IPS-NIHi7 (cell line): Measurements from ENCODE around the gene RMND1.
A peak's percentile ranks its signal among the peaks of the same experiment; 100 is the strongest.
"Not testable (repeated sequence)": the region's sequence is repeated elsewhere in the genome, so short reads cannot be mapped to it uniquely, and the experiment has no call there.

Experiments
- DNase-seq: peaks from one replicate; pipeline ENCODE4 v3.0.0; 2012; ENCODE audit warnings: mixed read lengths; ENCODE audit errors: extremely low spot score

RMND1 gene, protein sequence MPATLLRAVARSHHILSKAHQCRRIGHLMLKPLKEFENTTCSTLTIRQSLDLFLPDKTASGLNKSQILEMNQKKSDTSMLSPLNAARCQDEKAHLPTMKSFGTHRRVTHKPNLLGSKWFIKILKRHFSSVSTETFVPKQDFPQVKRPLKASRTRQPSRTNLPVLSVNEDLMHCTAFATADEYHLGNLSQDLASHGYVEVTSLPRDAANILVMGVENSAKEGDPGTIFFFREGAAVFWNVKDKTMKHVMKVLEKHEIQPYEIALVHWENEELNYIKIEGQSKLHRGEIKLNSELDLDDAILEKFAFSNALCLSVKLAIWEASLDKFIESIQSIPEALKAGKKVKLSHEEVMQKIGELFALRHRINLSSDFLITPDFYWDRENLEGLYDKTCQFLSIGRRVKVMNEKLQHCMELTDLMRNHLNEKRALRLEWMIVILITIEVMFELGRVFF

DNA sequence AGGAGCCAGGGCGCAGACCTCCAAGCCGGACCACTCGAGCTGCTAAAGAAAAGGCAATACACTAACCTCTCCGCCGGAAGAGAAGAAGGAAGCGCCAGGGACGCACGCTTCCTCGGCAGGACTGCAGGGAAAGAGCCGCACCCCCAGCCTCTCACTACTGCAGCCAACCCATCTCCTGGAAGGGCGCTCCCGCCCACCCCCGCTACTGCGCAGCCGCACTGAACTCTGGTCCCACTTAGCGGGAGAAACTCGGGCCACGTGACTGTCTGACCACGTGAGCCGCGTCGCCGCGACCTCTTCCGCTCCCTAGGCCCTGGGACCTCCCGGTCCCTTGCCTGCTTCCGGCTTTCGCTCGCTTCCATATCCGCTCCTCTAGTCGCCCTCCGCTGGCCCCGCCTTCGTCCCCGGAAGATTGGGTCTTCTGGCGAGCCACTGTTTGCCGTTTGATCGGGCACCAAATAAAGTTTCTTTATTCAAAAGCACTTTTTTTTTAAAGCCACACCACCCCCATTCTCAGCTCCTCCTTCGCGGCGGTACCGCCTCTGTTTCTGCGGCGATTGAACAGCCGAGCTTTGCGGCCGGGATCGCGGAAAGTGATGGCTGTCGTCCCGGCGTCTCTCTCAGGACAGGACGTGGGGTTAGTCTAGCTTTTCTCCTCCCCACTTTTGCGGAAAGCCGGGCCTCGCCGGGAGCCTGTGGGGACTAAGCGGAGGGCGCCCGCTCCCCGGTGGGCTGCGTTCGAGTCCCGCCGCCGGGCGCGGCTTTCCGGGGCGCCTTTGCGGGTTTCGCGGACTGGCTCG is at the start of gene RMND1:
TSS of gene RMND1 (minus strand) at position 177 of the 800 bp plus-strand sequence. CDS start 6,315 bp downstream, outside the sequence.
- peak; percentile 95 for DNase-seq

DNA sequence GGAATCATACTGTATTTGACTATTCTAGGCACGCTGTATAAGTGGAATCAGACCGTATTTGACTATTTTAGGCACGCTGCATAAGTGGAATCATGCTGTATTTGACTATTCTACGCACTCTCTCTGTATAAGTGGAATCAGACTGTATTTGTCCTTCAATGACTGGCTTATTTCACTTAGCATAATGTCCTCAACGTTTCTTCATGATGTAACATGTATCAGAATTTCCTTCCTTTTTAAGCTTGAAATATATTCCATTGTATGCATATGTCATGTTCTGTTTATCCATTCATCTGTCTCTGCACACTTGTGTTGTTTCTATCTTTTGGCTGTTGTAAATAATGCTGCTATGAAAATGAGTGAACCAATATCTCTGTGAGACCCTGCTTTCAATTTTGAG is 47.6 kb upstream of the RMND1 start:
- no peak for DNase-seq

DNA sequence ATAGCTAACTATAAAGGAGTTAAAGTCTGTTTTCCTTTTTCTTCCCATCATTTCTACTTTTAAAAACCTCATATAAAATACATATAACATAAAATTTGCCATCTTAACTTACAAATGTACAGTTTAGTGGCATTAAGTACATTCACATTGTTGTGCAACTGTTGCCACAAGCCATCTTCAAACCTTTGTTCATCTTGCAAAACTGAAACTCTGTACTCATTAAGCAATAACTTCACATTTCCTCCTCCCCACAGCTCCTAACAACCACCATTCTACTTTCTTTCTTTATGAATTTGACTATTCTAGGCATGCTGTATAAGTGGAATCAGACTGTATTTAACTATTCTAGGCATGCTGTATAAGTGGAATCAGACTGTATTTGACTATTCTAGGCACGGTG is 46.4 kb upstream of the RMND1 start:
- DNase-seq, result no peak

DNA sequence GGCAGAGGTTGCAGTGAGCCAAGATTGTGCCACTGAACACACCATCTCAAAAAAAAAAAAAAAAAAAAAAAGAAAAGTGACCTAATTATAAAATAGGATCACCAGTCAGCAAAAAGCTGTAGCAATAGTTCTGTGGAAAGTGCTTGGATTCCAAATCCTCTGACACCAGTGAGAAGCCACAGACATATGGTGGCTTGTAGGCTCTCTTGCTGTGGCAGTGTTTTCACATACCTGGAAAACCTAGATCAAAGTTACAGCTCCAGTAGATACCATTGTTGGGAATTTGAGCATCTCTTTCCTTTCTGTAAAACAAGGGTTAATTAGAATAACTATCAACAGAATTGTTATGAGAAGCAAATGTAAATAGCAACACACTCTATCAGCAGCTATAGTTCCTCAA is 46.0 kb upstream of the RMND1 start:
- no peak for DNase-seq

DNA sequence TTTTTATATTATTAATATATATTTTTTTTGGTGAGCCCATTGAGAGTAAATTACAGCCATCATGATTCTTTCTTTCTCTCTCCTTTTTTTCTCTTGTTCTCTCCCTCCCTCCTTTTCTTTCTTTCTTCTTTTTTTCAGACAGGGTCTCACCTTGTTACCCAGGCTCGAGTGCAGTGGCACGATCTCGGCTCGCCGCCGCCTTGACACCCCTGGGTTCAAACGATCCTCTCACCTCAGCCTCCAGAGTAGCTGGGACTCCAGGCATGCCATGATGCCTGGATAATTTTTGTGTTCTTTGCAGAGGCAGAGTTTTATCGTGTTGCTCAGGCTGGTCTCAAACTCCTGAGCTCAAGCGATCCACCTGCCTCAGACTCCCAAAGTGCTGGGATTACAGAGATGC is 43.5 kb upstream of the RMND1 start:
- no peak for DNase-seq

DNA sequence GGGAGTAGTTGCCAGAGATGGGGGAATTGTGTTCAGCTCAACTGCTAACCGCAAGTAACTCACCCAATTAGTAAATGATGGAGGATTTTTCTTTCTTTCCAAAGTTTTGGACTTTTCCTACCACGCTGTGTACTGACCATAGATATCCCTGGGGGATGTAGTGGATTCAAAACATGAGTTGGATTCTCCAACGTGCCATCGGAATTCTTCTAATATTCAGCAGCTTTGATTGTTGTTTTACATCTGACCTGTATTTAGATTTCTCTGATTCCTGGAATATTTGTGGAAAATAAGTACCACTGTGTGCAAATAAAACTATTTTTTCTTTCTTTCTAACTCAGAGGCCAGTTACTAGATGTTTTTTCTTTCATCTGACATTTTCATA is 43.0 kb upstream of the RMND1 start:
- DNase-seq, result no peak

DNA sequence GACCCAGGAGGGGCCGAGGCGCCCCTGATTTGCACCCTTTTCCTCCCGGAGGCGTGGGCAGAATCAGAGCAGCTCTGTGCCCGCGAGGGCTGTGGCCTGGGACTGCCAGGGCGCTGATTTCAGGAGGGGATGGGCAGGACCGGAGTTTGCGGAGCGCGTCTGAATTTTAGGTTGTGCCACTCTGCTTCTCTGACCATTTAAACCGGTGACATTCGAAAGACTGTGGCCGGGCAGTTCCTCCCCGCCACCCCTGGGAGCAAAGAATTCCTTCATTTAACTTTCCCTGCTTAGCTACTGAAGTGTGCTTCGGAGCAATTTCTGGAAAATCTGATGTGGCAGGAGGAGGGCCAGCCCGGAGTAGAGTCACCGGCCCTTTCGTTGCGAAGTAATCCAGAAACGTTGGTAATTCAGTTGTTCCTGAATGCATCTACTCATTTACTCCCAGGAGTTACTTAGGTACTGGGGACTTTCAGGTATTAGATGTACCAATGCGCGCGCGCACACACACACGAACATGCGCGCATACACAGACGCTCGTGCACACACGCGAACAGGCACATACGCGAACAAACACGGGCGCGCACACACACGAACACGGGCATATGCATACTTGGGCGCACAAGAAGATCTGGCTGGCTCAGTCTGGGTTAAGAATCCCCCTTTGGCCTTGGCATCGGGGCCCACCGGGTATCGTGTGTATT is 42.5 kb upstream of the RMND1 start:
- peak; percentile 28 for DNase-seq

DNA sequence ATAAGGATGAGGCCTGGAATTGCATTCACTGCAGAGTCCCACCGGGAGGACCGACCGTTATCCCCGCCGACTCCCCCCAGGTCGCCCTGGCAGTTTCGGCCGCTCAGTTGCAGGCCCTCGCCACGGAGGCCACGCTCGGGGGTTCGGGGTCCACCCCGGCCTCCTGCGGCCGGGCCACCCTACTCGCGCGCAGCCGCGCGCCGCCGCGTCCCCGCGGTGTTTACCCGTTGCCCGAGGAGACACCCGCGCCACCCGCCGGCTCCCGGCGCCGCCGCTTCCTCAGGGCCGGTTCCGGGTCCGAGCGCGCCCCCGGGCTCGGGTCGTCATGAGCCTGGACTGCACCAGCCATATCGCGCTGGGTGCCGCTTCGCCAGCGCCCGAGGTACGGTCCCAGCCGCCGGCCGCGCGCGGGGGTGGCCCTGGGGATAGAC is 41.9 kb upstream of the RMND1 start, which contains the start of gene CCDC170:
TSS of gene CCDC170 (plus strand) at position 214 of the 431 bp plus-strand sequence. CDS start at position 326, 112 bp downstream.
- peak; percentile 62 for DNase-seq

DNA sequence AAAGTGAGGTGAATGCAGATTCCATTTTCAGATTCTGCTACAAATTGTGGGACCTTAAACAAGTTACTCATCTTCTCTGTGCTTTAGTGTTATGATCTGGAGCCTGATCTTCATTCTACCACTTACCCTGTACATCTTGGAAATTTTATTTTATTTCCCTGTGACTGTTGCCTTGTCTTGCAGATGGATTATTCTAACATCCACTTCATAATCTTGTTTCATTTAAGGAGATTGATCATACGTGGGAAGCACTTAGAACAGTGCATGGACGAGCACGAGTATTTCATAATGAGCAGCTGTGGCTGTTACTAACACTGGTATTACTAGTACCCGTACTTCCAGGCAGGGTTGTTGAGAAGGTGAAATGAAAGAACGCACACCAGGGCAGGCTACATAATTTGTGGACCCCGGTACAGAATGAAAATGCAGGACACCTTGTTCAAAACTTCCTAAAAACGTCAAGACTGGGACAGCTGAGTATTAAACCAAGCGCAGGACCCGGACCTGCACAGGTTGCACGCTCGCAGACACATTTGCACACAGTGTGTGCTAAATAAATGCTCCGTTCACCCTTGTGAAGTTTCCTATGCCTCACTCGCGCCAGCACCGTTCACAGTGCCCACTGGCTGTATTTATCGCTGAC is 41.4 kb upstream of the RMND1 start:
- DNase-seq, result no peak

DNA sequence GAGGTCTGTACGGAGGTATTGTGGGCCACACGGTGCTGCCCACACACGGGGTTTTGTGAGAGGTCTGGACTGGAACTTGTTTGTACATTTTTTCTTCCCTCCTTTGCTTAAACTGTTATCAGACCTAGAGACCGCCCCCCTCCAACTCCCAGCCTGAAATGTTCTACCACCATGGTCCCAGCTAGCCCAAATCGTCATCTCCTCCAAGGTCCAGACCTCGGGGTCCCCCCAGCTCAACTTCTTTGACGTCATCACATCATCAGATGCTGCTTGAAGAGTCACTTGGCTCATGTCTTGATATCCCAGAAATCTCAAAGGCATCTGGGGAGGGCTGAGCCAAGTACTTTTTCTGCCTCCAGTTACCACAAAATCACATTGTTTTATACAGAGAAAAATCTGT is 39.1 kb upstream of the RMND1 start:
- DNase-seq, result no peak

DNA sequence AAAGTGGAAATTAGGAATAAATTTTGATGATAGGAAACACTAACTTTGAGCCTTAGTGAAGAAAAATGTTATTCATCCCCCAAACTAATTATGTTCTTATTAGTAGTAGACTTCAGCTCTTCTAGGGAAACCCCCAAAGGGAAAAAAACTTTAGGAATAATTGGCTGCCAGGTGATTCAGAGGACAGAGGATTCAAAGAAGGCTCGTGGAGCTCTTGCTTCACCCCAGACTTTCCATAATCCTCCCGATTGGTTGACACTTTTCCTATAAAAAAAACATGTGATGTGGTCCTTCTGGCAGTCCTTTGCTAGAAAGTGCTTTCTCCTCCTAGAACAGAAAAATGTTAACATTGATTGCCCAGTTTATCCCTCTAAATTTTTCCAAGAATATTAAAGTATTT is 36.3 kb upstream of the RMND1 start:
- DNase-seq, result no peak

DNA sequence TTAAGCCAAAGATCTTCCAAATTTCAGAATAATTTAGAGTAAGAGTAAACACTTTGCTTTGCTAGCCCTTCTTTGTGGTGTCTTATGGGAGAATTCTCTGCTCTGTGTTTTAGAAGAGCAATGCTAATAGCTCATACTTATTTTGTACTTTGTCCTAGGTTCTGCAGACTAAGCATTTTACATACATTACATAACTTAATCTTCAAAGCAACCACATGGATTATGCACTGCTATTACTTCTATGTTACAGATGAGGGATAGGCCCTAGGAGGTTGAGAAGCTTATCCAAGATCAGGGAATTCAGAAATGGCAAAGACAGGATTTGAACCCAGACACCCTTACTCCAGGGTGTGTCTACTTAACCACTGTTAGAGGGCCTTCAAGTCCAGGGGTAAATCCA is 32.1 kb upstream of the RMND1 start:
- DNase-seq, result no peak

DNA sequence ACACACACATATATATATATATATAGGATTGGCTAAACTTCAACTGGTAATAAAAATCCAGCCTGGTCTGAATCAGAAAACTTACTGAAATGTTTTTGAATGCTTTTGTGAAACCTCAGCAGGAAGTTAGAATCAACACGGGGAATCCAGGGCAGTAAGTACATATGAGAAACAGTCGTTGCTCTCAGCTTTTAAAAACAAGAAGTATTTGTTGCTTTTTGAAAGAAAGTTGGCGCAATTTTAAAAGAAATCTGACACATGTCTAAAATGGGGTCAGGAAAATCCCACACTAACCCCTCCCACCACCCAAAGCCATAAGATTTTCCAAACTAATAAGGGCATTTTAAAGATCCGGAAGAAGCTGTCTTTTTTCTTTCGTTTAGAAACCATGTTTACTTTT is 30.4 kb upstream of the RMND1 start:
- no peak for DNase-seq

DNA sequence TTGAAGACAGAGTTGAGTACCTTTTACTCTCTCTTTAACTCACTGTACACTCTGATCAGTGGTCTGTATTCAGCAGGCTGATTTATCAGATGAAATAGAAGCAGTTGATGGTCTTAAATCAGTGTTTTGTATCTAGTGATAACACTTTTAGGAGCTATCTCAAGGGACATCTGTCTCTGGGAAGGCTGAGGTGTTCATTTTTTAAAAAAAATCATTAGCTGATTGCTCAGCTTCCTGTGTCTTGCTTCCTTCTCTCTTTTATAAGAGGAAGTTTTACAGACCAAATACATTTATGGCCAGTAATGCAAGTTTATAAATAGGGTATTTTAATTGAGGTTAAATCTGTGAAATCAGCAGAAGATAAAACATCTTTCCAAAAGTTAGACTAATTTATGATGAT is 29.9 kb upstream of the RMND1 start:
- DNase-seq, result no peak

DNA sequence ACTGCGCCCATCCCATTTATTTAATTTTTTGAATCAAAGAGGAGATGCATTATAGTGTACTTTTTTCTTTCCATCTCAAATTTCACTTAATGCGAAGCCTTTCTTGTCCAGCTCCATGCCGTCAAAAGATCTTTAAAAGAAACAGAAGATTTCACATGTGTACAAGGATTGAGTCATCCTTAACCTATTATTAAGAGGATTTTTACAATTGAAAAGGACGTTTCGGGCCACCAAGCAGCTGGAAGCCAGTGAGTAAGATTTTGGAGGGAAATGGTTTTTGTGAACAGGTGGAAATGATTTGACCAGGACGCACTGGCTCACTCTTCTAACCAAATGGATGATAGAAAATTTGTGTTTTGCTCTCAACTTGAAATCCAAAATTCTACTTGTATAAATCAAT is 26.7 kb upstream of the RMND1 start:
- no peak for DNase-seq

DNA sequence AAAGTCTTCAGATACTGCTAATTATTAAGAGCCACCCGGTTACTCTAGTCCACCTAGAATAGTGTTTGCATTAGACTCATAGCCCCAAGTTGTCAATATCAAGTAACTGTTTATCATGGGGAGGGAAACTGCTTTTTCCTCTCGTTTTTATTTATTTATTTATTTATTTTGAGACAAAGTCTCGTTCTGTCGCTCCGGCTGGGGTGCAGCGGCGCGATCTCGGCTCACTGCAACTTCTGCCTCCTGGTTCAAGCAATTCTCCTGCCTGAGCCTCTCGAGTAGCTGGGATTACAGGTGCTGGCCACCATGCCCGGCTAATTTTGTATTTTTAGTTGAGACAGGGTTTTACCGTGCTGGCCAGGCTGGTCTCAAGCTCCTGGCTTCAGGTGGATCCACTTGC is 25.8 kb upstream of the RMND1 start:
- no peak for DNase-seq

DNA sequence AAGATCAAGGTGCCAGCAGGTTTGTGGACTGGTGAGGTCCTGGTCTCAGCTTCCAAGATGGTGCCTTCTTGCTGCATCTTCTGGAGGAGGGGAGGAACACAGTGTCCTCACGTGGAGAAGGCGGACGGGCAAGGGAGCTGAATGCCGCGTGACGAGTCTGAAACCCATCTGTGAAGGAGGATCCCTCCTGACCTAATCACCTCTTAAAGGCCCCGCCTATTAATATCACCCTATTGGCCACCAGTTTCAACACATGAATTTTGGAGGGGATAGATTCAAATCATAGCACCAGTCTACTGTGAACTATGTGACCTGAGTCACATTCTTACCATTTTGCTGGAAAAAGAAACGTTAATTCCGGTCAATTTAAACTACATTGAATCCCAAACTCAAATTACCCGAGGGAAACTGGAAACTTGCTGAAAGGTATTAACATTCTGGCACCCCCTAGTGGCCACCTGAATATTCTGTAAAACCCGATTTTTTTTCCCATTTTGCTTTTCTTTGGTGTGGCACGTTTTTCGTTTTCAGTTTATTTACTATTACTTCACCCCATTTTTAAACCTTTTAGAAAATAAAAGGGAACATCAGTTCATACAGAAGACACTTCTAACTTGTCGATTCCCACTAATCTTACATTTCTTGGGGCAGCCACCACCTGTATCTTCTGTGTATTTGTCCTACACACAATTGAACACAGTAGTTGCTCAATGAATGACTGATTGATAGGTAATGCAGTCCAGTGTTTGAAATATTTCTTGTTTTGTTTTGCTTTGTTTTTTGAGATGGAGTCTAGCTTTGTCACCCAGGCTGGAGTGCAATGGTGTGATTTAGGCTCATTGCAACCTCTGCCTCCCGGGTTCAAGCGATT is 24.0 kb upstream of the RMND1 start:
- peak; percentile 52 for DNase-seq

DNA sequence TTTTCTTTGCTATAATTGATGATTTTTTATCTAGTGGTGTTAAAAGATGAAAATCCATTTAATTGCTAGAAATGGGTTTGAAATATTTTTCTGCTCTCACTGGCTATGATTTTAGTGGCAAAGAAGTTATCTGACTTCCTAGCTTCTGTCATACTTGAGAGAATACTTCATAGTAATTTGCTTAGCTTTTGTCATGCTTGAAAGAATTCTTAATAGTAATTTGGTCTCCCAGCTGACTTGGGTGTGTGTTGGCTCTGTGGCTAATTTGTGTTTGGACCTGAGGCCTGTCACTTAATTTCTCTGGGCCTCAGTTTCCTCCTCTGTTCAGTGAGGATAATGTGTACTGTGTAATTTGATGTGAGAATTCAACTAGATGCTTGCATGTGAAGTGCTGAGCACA is 12.8 kb upstream of the RMND1 start:
- DNase-seq, result no peak

DNA sequence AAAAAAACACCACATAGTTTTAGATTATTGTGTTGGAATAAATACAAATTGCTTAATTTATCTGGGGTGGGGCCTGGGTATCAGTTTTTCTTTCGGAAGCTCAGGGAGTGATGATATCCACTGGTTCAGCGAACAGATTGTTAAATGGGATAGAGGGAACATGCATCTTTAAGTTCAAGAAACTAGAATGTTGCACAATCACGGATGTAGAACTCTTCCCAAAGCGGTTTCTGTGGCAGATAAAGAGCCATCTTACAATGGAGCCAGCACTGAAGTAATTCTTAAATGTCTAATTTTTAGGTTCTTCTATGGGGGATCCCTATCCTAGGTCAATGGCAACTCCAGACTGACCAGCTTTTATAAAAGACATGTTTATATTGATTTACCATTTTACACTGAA is 9.7 kb upstream of the RMND1 start:
- no peak for DNase-seq

DNA sequence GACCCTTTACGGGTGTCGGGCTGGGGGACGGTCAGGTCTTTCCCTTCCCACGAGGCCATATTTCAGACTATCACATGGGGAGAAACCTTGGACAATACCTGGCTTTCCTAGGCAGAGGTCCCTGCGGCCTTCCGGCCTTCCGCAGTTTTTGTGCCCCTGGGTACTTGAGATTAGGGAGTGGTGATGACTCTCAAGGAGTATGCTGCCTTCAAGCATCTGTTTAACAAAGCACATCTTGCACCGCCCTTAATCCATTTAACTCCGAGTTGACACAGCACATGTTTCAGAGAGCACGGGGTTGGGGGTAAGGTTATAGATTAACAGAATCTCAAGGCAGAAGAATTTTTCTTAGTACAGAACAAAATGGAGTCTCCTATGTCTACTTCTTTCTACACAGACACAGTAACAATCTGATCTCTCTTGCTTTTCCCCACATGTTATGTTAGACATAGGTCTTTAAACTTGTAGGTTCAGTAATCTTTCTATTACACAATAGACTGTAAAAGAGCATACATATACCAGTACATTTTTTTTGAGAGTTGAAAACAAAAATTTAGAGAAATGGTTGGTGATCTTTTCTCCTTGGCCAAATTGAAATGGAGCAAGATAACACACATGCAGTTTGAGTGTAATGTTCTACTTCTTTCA is 3.9 kb upstream of the RMND1 start:
- not testable (repeated sequence) for DNase-seq
